BJ (cell line): ENCODE measurements around the gene ZPLD1. TPM values are rescaled to one million over a fixed set of nuclear protein-coding genes. Genes with fewer than 3 reads are reported as not detected.

Source experiments
- CTCF ChIA-PET: fragments of 350-600 bp; formaldehyde crosslinking; extraction: SDS; loops from one replicate; lab custom pipeline; 2021; ENCODE audit warnings: antibody characterized with exemption, inconsistent platforms; lab: Yijun Ruan, JAX
- POLR2A ChIA-PET: fragments of 300-600 bp; sonication (Branson Sonifier 250); formaldehyde crosslinking; extraction: SDS; loops from one replicate; lab custom pipeline; 2021; ENCODE audit warnings: antibody characterized with exemption; lab: Charles Lee
- DNase-seq: peaks from one replicate; pipeline ENCODE4 v3.0.0-alpha.2; 2011; ENCODE audit warnings: low read depth
- H3K27me3 ChIP-seq: 2 replicates; pipeline ENCODE4 v1.6.0; 2011; ENCODE audit warnings: low read length; ENCODE audit not compliant: control insufficient read depth, insufficient read depth
- H3K36me3 ChIP-seq: 2 replicates; pipeline ENCODE4 v1.5.1; 2011; ENCODE audit warnings: low read length; ENCODE audit not compliant: control insufficient read depth, insufficient read depth
- H3K4me3 ChIP-seq: 2 replicates; pipeline ENCODE4 v1.5.1; 2011; ENCODE audit warnings: low read depth, mild to moderate bottlenecking, control low read depth, low read length
- CTCF ChIP-seq: IDR thresholded peaks from 2 replicates; pipeline ENCODE4 v1.5.1; 2011; ENCODE audit warnings: low read depth, mild to moderate bottlenecking, control low read depth, inconsistent platforms, low read length, moderate library complexity; ENCODE audit not compliant: insufficient read depth
- polyA plus RNA-seq: library from polyadenylated mRNA; depleted of rRNA; stranded (reverse); fragments of >200 nt; gene quantifications from 2 replicates; pipeline ENCODE4 v1.2.3, GENCODE V29; 2011

The ZPLD1 gene
- polyA plus RNA-seq, 1 experiment = not detected

- H3K36me3 ChIP-seq = no peaks in the 10 kb centered on the region
- no peak for DNase-seq
- H3K27me3 ChIP-seq = no peaks in the 10 kb centered on the region
- POLR2A ChIA-PET = no interaction called here
- H3K4me3 ChIP-seq = no peak overlapping the region
- TF ChIP-seq CTCF = no peak
- CTCF ChIA-PET = no interaction called here
Observed at GRCh38 chr3:102398176-102398575, 36.6 kb upstream of the ZPLD1 start.

GRCh38 chr3:102398666-102399065, 36.1 kb upstream of the ZPLD1 start:
- no peak for DNase-seq
- Histone ChIP-seq H3K4me3 (no peak overlapping the region), H3K27me3 (no peaks in the 10 kb centered on the region), H3K36me3 (no peaks in the 10 kb centered on the region)
- TF ChIP-seq CTCF = no peak
- ChIA-PET POLR2A (no interaction called here), CTCF (no interaction called here)

- POLR2A ChIA-PET = no interaction called here
- Histone ChIP-seq H3K27me3 (no peaks in the 10 kb centered on the region), H3K4me3 (no peak overlapping the region), H3K36me3 (no peaks in the 10 kb centered on the region)
- CTCF ChIA-PET = interaction anchor here (0.9 kb wide), 1 partner anchor 12 kb away, joined by 4 read pairs; no protein-coding TSS in a partner anchor
- no peak for DNase-seq
- no peak for TF ChIP-seq CTCF
Observed at GRCh38 chr3:102400142-102400541, 34.7 kb upstream of the ZPLD1 start.

GRCh38 chr3:102400766-102401165, 34.0 kb upstream of the ZPLD1 start:
- no peak for TF ChIP-seq CTCF
- DNase-seq = no peak
- Histone ChIP-seq H3K4me3 (no peak overlapping the region), H3K27me3 (no peaks in the 10 kb centered on the region), H3K36me3 (no peaks in the 10 kb centered on the region)
- CTCF ChIA-PET = interaction anchor here (0.5 kb wide), 1 partner anchor 17 kb away, joined by 3 read pairs; no protein-coding TSS in a partner anchor
- POLR2A ChIA-PET = no interaction called here

GRCh38 chr3:102410616-102411015, 24.2 kb upstream of the ZPLD1 start:
- Histone ChIP-seq H3K27me3 (no peaks in the 10 kb centered on the region), H3K4me3 (no peak overlapping the region), H3K36me3 (no peaks in the 10 kb centered on the region)
- ChIA-PET CTCF (no interaction called here), POLR2A (no interaction called here)
- DNase-seq = no peak
- no peak for TF ChIP-seq CTCF
